Astrocyte (in vitro differentiated cells and primary cell): ENCODE measurements around the gene HTR3D.

Source experiments
- EZH2 ChIP-seq: IDR thresholded peaks from 2 replicates; pipeline ENCODE4 v1.6.1; 2012; ENCODE audit warnings: mild to moderate bottlenecking, low read length, inconsistent platforms; ENCODE audit not compliant: insufficient read depth
- TF ChIP-seq, protein P1 (sequence below): IDR thresholded peaks from 2 replicates; pipeline ENCODE4 v1.5.1; 2011; ENCODE audit warnings: low read depth, mild to moderate bottlenecking, inconsistent platforms, low read length, moderate library complexity; ENCODE audit not compliant: insufficient read depth

DNA sequence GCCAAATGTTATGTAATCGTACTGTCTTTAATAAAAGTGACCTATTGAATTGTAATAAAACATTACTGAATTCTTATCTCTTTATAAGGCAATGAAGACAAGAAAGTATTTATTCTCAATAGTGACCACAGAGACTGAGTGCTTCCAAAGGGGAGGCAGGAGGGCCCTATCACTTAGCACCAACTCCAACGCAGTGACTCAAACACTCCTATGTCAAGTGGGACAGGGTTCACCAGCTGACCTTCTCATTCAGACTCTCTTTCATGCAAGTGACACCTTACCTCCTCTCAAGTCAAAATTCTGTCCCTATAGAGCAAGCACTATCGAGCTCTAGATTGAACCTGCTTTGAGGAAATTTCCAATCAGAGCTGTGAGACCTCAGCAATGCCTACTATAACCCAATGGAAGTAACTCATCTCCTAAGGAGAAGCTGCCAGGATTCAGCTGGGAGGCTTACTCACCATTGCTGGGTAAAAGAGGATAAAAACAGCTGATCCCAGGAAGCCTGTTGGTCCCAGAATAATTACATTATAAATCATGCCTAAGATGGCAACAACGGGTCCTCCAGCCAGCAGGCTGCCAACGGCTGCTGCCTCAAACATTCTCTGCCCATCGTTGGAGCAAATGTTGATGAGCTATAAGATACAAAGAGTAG is 49.4 kb upstream of the HTR3D start:
- TF ChIP-seq, protein P1, sequence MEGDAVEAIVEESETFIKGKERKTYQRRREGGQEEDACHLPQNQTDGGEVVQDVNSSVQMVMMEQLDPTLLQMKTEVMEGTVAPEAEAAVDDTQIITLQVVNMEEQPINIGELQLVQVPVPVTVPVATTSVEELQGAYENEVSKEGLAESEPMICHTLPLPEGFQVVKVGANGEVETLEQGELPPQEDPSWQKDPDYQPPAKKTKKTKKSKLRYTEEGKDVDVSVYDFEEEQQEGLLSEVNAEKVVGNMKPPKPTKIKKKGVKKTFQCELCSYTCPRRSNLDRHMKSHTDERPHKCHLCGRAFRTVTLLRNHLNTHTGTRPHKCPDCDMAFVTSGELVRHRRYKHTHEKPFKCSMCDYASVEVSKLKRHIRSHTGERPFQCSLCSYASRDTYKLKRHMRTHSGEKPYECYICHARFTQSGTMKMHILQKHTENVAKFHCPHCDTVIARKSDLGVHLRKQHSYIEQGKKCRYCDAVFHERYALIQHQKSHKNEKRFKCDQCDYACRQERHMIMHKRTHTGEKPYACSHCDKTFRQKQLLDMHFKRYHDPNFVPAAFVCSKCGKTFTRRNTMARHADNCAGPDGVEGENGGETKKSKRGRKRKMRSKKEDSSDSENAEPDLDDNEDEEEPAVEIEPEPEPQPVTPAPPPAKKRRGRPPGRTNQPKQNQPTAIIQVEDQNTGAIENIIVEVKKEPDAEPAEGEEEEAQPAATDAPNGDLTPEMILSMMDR = no peak
- no peak for TF ChIP-seq EZH2
